GM19240 (cell line): ENCODE data around the gene SCN4B.
"Not testable (repeated sequence)": the region's sequence is repeated elsewhere in the genome, so short reads cannot be mapped to it uniquely, and the experiment has no call there.

Source experiments
- DNase-seq: peaks from one replicate; pipeline ENCODE4 v3.0.0; 2011; ENCODE audit warnings: low spot score; ENCODE audit not compliant: insufficient read length

The SCN4B gene

GRCh38 chr11:118152552-118153471 lies at the start of gene SCN4B:
TSS of gene SCN4B (minus strand) at chr11:118152823. CDS start at chr11:118152673, 150 bp downstream.
- DNase-seq: no peak

GRCh38 chr11:118201966-118202365 lies 49.3 kb upstream of the SCN4B start:
- DNase-seq: no peak

GRCh38 chr11:118200901-118201680 lies 48.5 kb upstream of the SCN4B start:
- DNase-seq: no peak

GRCh38 chr11:118200497-118200896 lies 47.9 kb upstream of the SCN4B start:
- no peak for DNase-seq

- DNase-seq: no peak
Measured at GRCh38 chr11:118199135-118199534, 46.5 kb upstream of the SCN4B start.

- DNase-seq: peak; percentile 44
Measured at GRCh38 chr11:118198370-118198769, 45.7 kb upstream of the SCN4B start.

GRCh38 chr11:118194835-118195627 lies 42.4 kb upstream of the SCN4B start:
- DNase-seq: no peak

- no peak for DNase-seq
Measured at GRCh38 chr11:118193910-118194566, 41.4 kb upstream of the SCN4B start.

GRCh38 chr11:118192817-118193216 lies 40.2 kb upstream of the SCN4B start:
- DNase-seq: not testable (repeated sequence)

- DNase-seq: not testable (repeated sequence)
Measured at GRCh38 chr11:118190942-118191506, 38.4 kb upstream of the SCN4B start.

- no peak for DNase-seq
Measured at GRCh38 chr11:118186346-118187107, 33.9 kb upstream of the SCN4B start.

- no peak for DNase-seq
Measured at GRCh38 chr11:118184784-118185579, 32.4 kb upstream of the SCN4B start.

GRCh38 chr11:118183691-118184090 lies 31.1 kb upstream of the SCN4B start:
- not testable (repeated sequence) for DNase-seq

GRCh38 chr11:118180300-118180703 lies 27.7 kb upstream of the SCN4B start:
- DNase-seq: no peak

- no peak for DNase-seq
Measured at GRCh38 chr11:118176778-118177134, 24.1 kb upstream of the SCN4B start.

- DNase-seq: no peak
Measured at GRCh38 chr11:118175993-118176777, 23.6 kb upstream of the SCN4B start, which contains the start of gene SCN2B. TSS of gene SCN2B (minus strand) at chr11:118176639. CDS start at chr11:118176431, 208 bp downstream.

GRCh38 chr11:118175031-118175992 lies 22.7 kb upstream of the SCN4B start:
- no peak for DNase-seq
